GM15510 (cell line): ENCODE results near the gene LARP4B.

Experiments used
- POLR2A ChIP-seq: IDR thresholded peaks from 3 replicates; pipeline ENCODE4 v1.6.1; 2011; ENCODE audit warnings: borderline replicate concordance; ENCODE audit not compliant: insufficient read length; ENCODE audit errors: extremely low read depth

The LARP4B gene

DNA sequence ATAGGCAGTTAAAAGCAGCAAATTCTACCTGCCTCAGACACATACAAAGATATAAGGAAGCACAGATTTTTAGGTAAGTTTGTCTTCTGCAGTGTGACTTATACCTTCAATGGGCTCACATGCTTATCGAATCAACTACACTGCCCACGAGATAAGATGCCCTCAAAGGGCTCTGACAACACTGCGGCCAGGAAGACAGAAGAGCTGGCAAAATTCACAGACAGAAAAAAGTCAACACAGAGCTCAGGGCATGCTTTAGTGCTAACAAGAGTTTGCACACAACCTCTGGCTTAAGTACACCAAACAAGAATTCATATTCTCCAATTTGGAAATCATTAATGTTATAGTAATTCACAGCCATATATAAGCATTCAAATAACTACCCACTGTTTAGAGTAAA lies 62.3 kb downstream of the LARP4B start:
- no peak for TF ChIP-seq POLR2A

DNA sequence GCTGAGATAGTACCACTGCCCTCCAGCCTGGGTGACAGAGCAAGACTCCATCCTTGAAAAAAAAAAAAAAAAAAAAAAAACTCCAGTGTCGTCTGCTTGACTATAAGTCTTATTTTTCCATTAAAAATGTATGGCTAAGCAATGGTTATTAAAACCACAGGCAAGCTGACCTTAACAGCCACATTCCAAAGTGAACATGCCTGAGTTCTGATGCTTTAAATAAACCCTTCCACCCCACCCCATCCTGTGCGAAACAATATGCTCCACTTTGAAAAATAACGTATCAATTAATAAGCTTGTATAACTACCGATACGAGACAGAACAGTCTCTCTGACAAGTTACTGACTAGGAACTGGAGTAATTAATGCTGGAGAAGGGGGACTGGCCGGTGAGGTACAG lies 63.7 kb downstream of the LARP4B start:
- TF ChIP-seq POLR2A = no peak

DNA sequence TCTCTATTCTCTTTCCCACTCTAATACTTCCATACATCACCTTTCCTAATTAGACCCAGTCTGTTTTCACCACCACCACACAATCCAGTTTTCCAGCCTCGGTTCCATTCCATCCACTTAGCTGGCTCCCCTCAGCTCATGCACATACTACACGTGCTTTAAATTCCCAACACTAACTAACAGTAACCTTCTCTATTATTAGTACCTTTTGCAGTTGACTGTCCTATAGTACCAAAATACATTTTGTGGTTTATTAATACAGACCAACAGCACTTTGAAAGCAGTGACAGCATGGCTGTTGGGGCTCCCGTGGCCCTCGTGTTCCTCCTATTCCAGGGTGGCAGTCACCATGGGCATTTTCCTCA lies 64.9 kb downstream of the LARP4B start:
- no peak for TF ChIP-seq POLR2A

DNA sequence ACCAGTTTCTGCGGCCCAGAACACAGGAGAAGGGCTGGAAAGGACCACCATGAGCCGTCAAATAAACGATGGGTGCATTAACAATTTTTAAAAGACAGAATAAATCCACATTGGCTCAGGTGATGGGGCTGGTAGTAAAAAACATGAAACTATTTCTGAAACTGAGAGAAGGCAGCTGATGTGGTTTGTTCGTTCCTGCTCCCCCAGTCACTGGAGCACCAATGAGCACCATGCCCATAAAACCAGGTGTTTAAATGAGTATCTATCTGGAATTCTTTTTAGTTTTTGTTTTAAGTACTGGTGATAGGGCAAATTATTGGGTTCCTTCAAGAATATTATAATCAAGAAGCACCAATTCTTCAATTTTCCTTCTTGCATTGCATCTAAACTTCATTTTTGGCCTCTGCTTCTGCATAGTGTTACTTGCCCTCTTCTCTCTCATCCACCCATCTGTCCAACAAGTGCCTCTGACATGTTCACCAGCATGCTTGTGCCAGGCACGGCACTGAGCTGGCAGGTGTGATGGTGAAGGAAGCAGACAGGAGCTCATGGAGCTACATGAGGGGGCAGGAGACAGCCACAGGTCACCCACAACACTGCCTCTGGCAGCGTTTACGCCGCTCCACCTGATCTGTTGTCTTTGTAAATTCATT lies 65.5 kb downstream of the LARP4B start:
- TF ChIP-seq POLR2A = no peak

DNA sequence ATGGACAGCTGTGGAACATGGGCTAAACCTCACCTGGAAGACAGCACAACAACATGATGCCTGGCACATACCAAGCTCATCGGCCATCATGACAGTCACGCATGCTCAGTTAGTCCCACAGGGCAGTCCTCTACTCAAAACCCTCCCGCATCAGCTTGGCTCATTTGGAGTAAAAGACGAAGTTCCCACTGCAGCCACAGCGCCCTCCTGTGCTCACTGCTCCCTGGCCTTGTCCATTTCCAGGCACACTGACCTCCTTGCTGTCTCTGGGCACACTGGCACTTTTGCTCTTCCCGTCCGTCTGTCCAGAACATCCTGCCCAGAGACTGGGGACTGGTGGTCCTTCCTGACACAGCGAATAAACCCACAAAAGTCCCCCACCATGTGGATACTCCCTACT lies 66.2 kb downstream of the LARP4B start:
- no peak for TF ChIP-seq POLR2A

DNA sequence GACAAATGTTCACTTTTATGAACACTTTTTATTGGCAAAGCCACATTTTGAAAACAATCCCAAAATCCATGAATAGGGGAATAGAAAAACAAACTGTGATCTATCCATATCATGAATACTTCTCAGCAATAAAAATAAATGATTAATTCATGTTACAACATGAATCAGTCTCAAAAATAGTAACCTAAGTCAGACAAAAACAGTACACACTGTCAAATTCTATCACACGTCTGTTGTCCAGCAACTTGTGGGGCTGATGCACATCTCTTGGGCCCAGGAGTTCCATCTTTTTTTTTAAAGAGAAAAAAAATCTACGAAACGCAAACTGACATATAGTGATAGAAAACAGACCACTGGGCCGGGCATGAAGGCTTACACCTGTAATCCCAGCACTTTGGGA lies 71.0 kb downstream of the LARP4B start:
- TF ChIP-seq POLR2A = no peak

DNA sequence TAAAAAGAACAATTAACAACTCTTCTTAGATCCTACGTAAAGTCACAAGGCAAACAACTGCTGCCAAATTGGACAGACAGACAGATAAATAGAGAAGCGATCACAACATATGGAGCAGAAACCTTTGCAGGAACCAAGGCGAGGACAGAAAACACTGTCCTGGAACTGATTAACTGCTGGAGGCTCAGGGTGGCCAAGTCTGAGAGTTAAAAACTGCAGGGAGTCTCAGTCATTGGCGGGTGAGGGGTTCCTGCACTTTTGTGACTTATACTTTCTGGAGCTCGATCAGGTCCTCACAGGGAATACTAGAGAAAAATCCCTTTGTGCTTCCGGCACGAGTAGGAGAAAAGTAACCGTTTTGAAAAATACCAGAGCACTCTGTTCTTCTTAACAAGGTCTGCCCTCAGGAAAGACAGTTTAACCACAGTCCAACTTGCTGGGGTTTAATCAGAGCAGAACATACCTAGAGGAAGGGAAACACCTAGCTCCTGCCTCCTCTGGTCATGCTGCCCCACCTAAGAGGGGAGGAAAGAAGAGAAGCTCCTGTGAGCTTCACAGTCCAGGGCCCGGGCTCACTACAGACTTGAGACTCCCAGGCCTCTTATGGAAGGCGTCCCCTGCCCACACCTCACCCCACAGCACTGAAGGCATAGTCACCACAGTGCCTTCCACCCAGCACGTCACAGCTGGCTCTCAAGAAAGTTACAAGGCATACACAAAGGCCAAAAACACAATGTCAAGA lies 74.9 kb downstream of the LARP4B start:
- TF ChIP-seq POLR2A = no peak

DNA sequence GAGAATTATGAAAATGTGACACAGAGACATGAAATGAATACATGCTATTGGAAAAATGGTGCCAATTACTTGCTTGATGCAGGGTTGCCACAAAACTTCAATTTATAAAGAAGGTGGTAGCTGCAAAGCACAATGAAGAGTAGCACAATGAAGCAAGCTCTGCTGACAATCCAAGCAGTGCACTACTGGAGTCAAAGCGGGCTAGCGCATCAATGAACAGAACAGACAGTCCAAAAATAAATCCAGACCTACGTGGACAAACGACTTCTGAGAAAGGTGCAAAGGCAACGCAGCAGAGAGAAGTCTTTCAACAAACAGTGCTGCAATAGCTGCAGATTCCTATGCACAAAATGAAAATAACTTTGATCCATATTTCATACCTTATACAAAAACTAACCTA lies 75.8 kb downstream of the LARP4B start:
- TF ChIP-seq POLR2A = no peak

DNA sequence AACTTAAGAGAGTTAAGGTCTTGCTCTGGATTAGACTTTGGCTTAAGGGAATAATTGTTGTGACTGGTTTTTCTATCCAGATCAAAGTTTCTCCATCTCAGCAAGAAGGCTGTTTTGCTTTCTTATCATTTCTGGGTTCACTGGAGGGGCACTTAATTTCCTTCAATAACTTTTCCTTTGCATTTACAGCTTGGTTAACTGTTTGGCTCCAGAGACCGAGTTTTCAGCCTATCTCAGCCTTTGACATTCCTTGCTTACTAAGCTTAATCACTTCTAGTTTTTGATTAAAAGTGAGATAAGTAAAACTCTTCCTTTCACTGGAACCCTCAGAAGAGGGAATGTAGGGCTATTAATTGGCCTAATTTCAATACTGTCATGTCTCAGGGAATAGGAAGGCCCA lies 76.4 kb downstream of the LARP4B start:
- no peak for TF ChIP-seq POLR2A

DNA sequence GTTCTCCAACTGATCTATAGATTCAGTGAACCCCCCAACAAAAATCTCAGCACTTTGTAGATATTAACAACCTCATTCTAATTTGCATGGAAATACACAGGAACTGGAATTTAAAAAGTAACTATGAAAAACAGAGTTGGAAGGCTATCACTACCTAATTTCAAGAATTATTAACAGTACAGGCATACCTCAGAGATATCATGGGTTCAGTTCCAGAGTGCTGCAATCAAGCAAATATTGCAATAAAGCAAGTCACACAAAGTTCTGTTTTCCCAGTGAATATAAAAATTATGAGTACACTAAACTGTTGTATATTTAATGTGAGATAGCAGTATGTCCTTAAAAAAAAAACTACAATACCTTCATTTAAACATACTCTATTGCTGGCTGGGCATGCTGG lies 78.5 kb downstream of the LARP4B start:
- no peak for TF ChIP-seq POLR2A

DNA sequence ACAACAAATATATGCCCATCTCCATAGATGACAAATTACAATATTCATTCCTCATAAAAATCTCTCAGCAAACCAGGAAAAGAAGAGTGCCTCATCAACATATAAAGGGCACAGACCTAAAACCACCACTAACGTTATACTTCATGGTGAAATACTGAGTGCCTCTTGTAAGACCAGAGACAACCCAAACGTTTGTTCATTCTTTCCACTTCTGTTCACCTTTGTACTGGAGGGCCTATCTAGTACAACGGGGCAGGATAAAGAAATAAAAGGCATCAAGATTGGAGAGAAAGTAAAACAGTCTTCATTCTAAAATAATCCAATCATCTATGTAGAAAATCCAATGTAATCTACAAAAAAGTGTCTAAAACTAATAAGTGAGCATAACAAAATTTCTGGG lies 79.1 kb downstream of the LARP4B start:
- TF ChIP-seq POLR2A = no peak

DNA sequence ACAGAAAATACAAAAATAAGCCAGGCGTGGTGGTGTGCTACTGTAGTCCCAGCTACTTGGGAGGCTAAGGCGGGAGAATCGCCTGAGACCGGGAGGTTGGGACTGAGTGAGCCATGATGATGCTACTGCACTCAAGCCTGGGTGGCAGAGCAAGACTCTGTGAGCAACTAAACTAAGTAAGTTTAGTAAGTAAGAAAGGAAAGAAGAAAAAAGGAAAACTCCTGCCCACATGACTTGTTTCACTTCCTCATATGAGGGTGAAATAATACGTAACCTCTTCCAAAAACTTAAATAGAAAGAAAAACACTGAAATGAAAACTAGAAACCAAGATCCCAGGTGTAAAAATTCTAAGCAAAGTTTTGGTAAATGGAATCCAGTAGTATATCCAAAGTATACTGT lies 79.6 kb downstream of the LARP4B start:
- TF ChIP-seq POLR2A = no peak

DNA sequence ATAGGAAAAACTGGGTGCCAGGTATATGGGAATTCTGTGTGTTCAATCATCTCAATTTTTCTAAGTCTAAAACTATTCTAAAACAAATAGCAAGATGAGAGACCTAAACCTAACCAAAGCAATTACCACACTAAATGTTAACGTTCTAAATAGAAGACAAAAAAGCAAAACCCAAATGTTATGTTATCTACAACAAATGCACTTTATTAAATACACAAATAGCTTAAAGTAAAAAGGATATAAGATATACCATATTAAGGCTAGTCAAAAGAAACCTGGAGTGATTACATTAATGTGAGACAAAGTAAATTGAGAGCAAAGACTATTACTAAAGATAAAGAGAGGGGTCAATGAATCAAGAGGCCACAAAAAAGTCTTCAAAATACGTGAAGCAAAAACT lies 81.4 kb downstream of the LARP4B start:
- TF ChIP-seq POLR2A = no peak

DNA sequence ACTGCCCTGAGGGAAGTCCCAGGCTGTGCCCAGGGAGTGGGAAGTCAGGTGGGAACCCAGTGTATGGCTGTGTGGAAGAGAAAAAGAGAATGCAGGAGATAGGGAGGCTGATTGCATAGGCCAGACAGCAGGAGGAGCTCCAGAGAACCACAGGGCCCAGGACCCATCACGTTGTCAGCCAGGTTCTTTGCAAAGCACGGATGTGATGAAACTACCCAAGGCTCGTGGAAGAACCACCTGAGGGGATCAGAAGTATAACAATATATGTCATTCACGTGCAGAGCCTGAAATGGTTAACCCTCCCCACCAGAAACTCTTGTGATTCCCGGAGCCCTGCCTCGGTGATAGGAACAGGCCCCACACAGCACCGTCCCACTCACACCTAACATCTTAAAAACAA lies 83.6 kb downstream of the LARP4B start:
- no peak for TF ChIP-seq POLR2A

DNA sequence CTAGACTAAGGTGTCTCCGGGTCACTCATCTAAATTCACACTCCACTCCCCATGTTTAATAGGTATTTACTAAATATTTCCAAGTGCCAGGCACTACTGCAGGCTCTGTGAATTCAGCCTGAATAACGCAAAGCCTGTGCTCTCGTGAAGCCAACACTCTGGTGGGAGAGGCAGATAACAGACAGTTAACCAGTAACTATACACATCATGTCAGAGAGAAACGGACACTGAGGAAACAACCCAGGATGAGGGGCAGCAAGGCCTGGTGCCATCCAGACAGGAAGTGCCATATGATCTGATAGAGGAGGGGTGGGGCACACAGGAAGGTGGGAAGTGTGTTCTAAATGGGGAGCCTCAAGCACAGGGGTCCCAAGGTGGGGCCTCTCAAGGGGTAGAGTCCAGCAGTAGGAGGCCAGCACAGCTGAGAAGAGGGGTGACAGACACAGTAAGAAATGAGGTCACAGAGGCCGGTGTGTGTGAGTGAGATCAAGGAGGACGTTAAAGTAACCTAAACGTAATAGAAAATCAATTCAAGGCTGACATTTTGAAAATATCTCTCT lies 85.3 kb downstream of the LARP4B start:
- no peak for TF ChIP-seq POLR2A

DNA sequence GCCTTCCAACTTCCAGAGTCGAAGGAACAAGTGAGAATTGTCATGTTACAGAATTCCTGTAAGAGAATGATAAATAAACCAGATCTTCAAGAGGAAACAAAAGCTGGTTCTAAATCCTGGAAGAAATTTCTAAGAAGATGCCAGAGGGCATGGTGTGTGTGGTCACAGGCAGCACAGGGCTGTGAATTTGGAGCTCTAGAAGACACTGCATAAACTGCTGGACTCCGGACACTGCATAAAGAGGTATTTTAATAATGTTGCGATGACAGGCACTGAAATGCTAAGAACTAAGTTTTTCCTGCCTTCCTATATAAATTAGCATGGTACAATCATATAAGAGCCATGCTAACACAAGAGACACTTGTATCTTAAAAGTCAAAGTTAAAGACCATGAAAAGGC lies 86.0 kb downstream of the LARP4B start:
- TF ChIP-seq POLR2A = no peak

DNA sequence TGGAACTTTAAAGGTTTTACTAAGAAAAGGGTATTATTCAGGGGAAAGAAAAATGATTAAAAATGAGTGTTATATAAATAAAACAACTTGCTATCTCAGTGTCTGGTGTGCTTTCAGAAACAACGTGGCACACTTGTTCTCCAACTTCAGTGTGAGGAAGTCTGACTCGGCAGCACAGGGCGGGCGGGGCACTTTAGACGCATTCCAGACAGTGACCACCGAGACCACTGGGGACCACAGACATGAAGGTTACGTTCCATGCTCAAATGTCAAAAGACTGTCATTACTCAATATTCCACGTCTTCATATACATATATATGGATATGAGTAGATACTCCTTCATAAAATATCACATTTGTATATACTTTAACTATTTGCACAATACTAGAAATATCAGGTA lies 87.0 kb downstream of the LARP4B start:
- TF ChIP-seq POLR2A = no peak

DNA sequence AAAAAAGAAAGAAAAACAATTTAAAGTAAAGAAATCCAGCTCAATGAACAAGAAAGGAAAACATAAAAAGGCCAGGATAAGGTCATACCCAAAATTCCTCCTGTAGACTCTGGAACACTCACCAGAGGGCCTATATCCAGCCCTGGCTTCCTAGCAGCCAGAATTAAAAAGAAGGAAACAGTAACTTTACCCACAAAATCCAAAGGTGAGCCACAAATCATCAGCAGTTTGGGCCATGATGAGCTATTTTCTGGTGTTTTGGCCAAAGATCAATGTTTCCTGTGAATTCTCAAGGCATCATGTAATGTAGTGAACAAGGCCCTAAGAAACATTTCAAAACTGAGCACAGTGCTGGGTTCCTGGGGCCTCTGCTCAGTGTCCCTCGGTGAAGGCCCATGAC lies 87.8 kb downstream of the LARP4B start:
- no peak for TF ChIP-seq POLR2A

DNA sequence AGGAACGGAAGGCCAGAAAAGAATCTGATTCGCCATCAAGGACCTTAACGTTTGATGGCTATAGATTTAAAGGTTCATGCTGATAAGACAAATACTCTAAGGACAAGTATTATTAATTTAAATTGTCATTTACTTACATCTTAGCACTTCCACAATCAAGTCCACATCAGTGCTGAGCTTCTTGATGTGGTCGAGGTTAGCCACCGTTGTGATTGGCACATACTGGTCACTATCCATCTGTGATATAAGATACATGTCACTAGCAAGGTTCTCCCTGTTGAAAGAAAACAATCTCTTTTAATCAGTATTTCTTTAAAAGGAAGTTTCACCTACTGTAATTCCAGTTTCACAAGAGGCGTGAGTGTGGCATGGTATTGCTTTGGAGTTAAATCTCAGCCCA lies 88.7 kb downstream of the LARP4B start:
- TF ChIP-seq POLR2A = no peak
